Keratinocyte (primary cell): ENCODE data around the gene IRAK3.

Experiments
- CTCF ChIP-seq, 3 experiments: IDR thresholded peaks in 1 of 3; conservative IDR thresholded peaks in 1 of 3; optimal IDR thresholded peaks in 1 of 3; 2 replicates in 2 of 3; 3 replicates in 1 of 3; pipeline versions ENCODE3 to v1.5.1; 2011; ENCODE audit warnings: low read length in 3 of 3, mild to moderate bottlenecking in 3 of 3, moderate library complexity in 2 of 3, control low read depth in 1 of 3, inconsistent platforms in 1 of 3; ENCODE audit not compliant: insufficient read depth in 2 of 3; ENCODE audit errors: extremely low read depth in 1 of 3
- EZH2 ChIP-seq: IDR thresholded peaks from one replicate; pipeline ENCODE4 v1.6.1; 2012; ENCODE audit warnings: inconsistent platforms, mild to moderate bottlenecking, low read length, moderate library complexity

- TF ChIP-seq CTCF (optimal IDR thresholded peaks at IDR 0.05 in 1 of 3, IDR thresholded peaks at IDR 0.05 in 1 of 3, conservative IDR thresholded peaks at IDR 0.05 in 1 of 3; ENCODE audit: extremely low read depth in 1 of 3, insufficient read depth in 2 of 3, low read length in 3 of 3) (no peak), EZH2 (no peak)
Observed at GRCh38 chr12:66152732-66153131, 36.3 kb upstream of the IRAK3 start.
